Measurements from ENCODE around the gene MIB2.

The MIB2 gene

DNA sequence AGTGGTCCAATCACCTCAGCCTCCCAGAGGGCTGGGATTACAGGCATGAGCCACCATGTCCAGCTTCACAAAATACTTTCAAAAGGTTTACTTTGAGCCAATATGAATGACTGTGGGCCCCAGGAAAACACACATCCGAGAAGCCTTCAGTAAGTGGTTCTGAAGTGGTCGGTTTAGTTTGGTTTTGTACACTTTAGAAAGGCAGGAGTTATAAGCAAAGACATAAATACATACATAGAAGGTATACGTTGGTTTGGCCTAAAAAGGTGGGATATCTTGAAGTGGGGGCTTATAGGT, 3.2 kb upstream of the MIB2 start:
- DNase-seq (ENCODE audit: low read depth in 1 of 2, low spot score in 1 of 2) = no peak
- Histone ChIP-seq H3K27me3 (ENCODE audit: insufficient read depth, poor library complexity, severe bottlenecking) (no peaks in the 10 kb centered on the region), H3K4me3 (replicated peaks; ENCODE audit: insufficient read depth, low read length) (no peak overlapping the region), H3K27ac (replicated peaks) (no peak overlapping the region)
- TF ChIP-seq GABPA (IDR thresholded peaks at IDR 0.05; ENCODE audit: low read depth) (no peak), POLR2AphosphoS5 (IDR thresholded peaks at IDR 0.05; ENCODE audit: low read depth) (no peak), SPI1 (IDR thresholded peaks at IDR 0.05; ENCODE audit: borderline replicate concordance, low read depth) (no peak)
- TF ChIP-seq, protein P1, sequence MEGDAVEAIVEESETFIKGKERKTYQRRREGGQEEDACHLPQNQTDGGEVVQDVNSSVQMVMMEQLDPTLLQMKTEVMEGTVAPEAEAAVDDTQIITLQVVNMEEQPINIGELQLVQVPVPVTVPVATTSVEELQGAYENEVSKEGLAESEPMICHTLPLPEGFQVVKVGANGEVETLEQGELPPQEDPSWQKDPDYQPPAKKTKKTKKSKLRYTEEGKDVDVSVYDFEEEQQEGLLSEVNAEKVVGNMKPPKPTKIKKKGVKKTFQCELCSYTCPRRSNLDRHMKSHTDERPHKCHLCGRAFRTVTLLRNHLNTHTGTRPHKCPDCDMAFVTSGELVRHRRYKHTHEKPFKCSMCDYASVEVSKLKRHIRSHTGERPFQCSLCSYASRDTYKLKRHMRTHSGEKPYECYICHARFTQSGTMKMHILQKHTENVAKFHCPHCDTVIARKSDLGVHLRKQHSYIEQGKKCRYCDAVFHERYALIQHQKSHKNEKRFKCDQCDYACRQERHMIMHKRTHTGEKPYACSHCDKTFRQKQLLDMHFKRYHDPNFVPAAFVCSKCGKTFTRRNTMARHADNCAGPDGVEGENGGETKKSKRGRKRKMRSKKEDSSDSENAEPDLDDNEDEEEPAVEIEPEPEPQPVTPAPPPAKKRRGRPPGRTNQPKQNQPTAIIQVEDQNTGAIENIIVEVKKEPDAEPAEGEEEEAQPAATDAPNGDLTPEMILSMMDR (IDR thresholded peaks at IDR 0.05; ENCODE audit: insufficient read depth, low read length) = no peak
- TF ChIP-seq, protein P2, sequence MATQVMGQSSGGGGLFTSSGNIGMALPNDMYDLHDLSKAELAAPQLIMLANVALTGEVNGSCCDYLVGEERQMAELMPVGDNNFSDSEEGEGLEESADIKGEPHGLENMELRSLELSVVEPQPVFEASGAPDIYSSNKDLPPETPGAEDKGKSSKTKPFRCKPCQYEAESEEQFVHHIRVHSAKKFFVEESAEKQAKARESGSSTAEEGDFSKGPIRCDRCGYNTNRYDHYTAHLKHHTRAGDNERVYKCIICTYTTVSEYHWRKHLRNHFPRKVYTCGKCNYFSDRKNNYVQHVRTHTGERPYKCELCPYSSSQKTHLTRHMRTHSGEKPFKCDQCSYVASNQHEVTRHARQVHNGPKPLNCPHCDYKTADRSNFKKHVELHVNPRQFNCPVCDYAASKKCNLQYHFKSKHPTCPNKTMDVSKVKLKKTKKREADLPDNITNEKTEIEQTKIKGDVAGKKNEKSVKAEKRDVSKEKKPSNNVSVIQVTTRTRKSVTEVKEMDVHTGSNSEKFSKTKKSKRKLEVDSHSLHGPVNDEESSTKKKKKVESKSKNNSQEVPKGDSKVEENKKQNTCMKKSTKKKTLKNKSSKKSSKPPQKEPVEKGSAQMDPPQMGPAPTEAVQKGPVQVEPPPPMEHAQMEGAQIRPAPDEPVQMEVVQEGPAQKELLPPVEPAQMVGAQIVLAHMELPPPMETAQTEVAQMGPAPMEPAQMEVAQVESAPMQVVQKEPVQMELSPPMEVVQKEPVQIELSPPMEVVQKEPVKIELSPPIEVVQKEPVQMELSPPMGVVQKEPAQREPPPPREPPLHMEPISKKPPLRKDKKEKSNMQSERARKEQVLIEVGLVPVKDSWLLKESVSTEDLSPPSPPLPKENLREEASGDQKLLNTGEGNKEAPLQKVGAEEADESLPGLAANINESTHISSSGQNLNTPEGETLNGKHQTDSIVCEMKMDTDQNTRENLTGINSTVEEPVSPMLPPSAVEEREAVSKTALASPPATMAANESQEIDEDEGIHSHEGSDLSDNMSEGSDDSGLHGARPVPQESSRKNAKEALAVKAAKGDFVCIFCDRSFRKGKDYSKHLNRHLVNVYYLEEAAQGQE (IDR thresholded peaks at IDR 0.05; ENCODE audit: insufficient replicate concordance, low read depth) = no peak

DNA sequence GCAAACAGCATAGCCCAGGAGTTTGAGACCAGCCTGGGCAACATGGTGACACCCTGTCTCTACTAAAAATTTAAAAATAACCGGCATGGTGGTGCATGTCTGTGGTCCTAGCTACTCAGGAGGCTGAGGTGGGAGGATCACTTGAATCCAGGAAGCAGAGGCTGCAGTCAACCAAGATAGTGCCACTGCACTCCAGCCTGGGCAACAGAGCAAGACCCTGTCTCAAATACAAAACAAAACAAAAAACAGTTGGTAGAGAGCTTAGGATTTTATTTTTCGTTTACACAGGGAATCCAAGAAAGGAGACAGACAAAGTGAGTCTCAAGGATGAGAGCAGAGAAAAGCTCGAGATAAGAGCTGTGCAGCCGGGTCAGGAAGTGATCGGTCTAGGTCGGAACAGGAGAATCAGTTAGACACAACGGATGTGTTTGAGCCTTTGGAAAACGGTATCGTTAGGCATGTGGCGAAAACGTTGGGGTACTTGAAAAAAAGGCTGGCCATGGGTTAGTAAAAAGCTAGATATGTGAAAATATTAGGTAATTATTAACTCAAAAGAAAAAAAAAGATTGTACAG, 1.7 kb upstream of the MIB2 start:
- H3K27me3 ChIP-seq (ENCODE audit: insufficient read depth, poor library complexity, severe bottlenecking) = no peaks in the 10 kb centered on the region
- no peak for DNase-seq (ENCODE audit: low read depth in 1 of 2, low spot score in 1 of 2)
- peak overlapping the region; percentile 95 for H3K27ac ChIP-seq (replicated peaks)
- no peak for TF ChIP-seq SPI1 (IDR thresholded peaks at IDR 0.05; ENCODE audit: borderline replicate concordance, low read depth)
- TF ChIP-seq, protein P2 (IDR thresholded peaks at IDR 0.05; ENCODE audit: insufficient replicate concordance, low read depth) = no peak
- TF ChIP-seq, protein P1 (IDR thresholded peaks at IDR 0.05; ENCODE audit: insufficient read depth, low read length) = no peak
- no peak for TF ChIP-seq GABPA (IDR thresholded peaks at IDR 0.05; ENCODE audit: low read depth)
- TF ChIP-seq POLR2AphosphoS5 (IDR thresholded peaks at IDR 0.05; ENCODE audit: low read depth) = no peak
- H3K4me3 ChIP-seq (replicated peaks; ENCODE audit: insufficient read depth, low read length) = peak overlapping the region; percentile 68

DNA sequence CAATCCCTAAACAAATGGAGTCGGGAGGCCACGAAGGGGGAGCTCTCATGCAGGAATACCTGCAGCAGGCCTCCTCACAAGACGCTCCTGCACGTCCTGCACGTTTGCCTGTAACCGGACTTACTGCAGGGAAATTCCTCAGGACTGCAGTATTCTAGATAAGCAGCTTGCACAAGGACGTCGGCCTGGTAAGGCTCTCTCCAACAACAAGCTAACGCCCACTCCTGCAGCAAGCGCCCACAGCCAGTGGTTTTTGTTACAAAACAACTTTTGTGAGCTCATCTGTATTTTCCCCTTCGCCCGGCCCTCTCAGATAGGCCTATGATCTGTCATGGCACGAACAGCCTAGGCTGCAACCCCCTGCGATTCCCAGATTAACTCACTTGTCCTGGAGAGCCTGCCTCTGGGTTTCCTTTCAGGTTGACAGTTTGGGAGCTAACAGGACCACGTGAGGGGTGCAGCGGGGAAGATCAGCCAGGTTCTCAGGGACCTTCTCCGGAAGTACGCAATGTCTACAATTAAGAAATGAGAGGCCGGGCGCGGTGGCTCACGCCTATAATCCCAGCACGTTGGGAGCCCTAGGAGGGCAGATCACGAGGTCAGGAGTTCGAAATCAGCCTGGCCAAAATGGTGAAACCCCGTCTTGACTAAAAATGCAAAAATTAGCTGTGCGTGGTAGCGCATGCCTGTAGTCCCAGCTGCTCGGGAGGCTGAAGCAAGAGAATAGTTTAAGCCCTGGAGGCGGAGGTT, 921 bp upstream of the MIB2 start:
- Histone ChIP-seq H3K27me3 (ENCODE audit: insufficient read depth, poor library complexity, severe bottlenecking) (no peaks in the 10 kb centered on the region), H3K27ac (replicated peaks) (peak overlapping the region; percentile 95), H3K4me3 (replicated peaks; ENCODE audit: insufficient read depth, low read length) (peak overlapping the region; percentile 68)
- TF ChIP-seq, protein P2 (IDR thresholded peaks at IDR 0.05; ENCODE audit: insufficient replicate concordance, low read depth) = no peak
- peak; percentile 64 for TF ChIP-seq GABPA (IDR thresholded peaks at IDR 0.05; ENCODE audit: low read depth)
- TF ChIP-seq SPI1 (IDR thresholded peaks at IDR 0.05; ENCODE audit: borderline replicate concordance, low read depth) = no peak
- TF ChIP-seq, protein P1 (IDR thresholded peaks at IDR 0.05; ENCODE audit: insufficient read depth, low read length) = no peak
- TF ChIP-seq POLR2AphosphoS5 (IDR thresholded peaks at IDR 0.05; ENCODE audit: low read depth) = no peak
- DNase-seq (ENCODE audit: low read depth in 1 of 2, low spot score in 1 of 2) = peak in 1 of 2 experiments; percentile 93

Measured in HL-60 (cell line).